HEK293 (cell line): ENCODE results near the gene SIK2.

Source experiments
- CTCF ChIA-PET: fragments of 350-600 bp; formaldehyde crosslinking; extraction: SDS; loops from one replicate; lab custom pipeline; 2021; ENCODE audit warnings: antibody characterized with exemption; lab: Yijun Ruan, JAX
- POLR2A ChIA-PET: fragments of 300-600 bp; formaldehyde crosslinking; extraction: SDS; loops from one replicate; lab custom pipeline; 2020; ENCODE audit warnings: antibody characterized with exemption, inconsistent platforms; lab: Yijun Ruan, JAX
- H3K27ac ChIP-seq: fragments of 200-500 bp; sonication (Bioruptor generic); 2 replicates; pipeline ENCODE4 v1.5.1; 2014; ENCODE audit warnings: low read depth, low read length, control low read depth, inconsistent platforms; ENCODE audit errors: extremely low read depth
- H3K36me3 ChIP-seq, 2 experiments: fragments of 200-500 bp in 1 of 2; sonication (Bioruptor generic) in 1 of 2; 1 replicate in 1 of 2; 2 replicates in 1 of 2; pipeline ENCODE4 v1.5.1; 2014 to 2017; ENCODE audit warnings: inconsistent platforms in 2 of 2, low read length in 2 of 2; ENCODE audit not compliant: control insufficient read depth in 2 of 2, insufficient read depth in 1 of 2
- H3K4me1 ChIP-seq: fragments of 200-500 bp; sonication (Bioruptor generic); 2 replicates; pipeline ENCODE4 v1.5.1; 2014; ENCODE audit warnings: mild to moderate bottlenecking, low read length, inconsistent platforms; ENCODE audit not compliant: control insufficient read depth, insufficient read depth
- H3K4me3 ChIP-seq: 2 replicates; pipeline ENCODE4 v1.5.1; 2011; ENCODE audit warnings: low read depth, mild to moderate bottlenecking, control low read depth, low read length, moderate library complexity
- H3K9me3 ChIP-seq: fragments of 200-500 bp; sonication (Bioruptor generic); 2 replicates; pipeline ENCODE4 v1.5.1; 2014; ENCODE audit warnings: low read depth, low read length, inconsistent platforms; ENCODE audit not compliant: control insufficient read depth, insufficient read depth
- FEZF1 ChIP-seq: fragments of 450-650 bp; formaldehyde crosslinking; IDR thresholded peaks from 2 replicates; pipeline ENCODE4 v1.5.1; 2016; ENCODE audit warnings: missing biosample characterization, missing genetic modification characterization
- GLIS2 ChIP-seq: fragments of 450-650 bp; formaldehyde crosslinking; IDR thresholded peaks from 2 replicates; pipeline ENCODE4 v1.5.1; 2016; ENCODE audit warnings: missing biosample characterization, missing genetic modification characterization
- IKZF3 ChIP-seq: fragments of 450-650 bp; IDR thresholded peaks from 2 replicates; pipeline ENCODE4 v1.5.0; 2018; ENCODE audit warnings: missing biosample characterization, mild to moderate bottlenecking, missing genetic modification characterization, moderate library complexity
- MZF1 ChIP-seq: fragments of 450-650 bp; formaldehyde crosslinking; IDR thresholded peaks from 2 replicates; pipeline ENCODE4 v1.5.1; 2017; ENCODE audit warnings: missing biosample characterization, missing genetic modification characterization, borderline replicate concordance
- PBX3 ChIP-seq: sonication (generic); formaldehyde crosslinking; IDR thresholded peaks from 2 replicates; pipeline ENCODE4 v1.8.1; 2022; ENCODE audit warnings: mild to moderate bottlenecking, moderate library complexity, missing genetic modification reagents
- SCRT1 ChIP-seq: fragments of 450-650 bp; formaldehyde crosslinking; IDR thresholded peaks from 2 replicates; pipeline ENCODE4 v1.5.1; 2016; ENCODE audit warnings: missing biosample characterization, missing genetic modification characterization, borderline replicate concordance
- SCRT2 ChIP-seq: fragments of 450-650 bp; formaldehyde crosslinking; IDR thresholded peaks from 2 replicates; pipeline ENCODE4 v1.5.1; 2016; ENCODE audit warnings: missing biosample characterization, missing genetic modification characterization
- YY1 ChIP-seq: fragments of 450-650 bp; formaldehyde crosslinking; IDR thresholded peaks from 2 replicates; pipeline ENCODE4 v1.5.1; 2018; ENCODE audit warnings: missing biosample characterization, missing genetic modification characterization
- ZIC2 ChIP-seq: fragments of 450-650 bp; formaldehyde crosslinking; IDR thresholded peaks from 2 replicates; pipeline ENCODE4 v1.5.1; 2016; ENCODE audit warnings: missing biosample characterization, missing genetic modification characterization
- ZNF146 ChIP-seq: fragments of 450-650 bp; formaldehyde crosslinking; IDR thresholded peaks from 2 replicates; pipeline ENCODE4 v1.5.1; 2016; ENCODE audit warnings: missing biosample characterization, missing genetic modification characterization
- ZNF311 ChIP-seq: fragments of 450-650 bp; formaldehyde crosslinking; IDR thresholded peaks from 2 replicates; pipeline ENCODE4 v1.5.1; 2017; ENCODE audit warnings: missing biosample characterization, missing genetic modification characterization, borderline replicate concordance
- ZNF324 ChIP-seq: fragments of 450-650 bp; formaldehyde crosslinking; IDR thresholded peaks from 2 replicates; pipeline ENCODE4 v1.5.1; 2016; ENCODE audit warnings: missing biosample characterization, missing genetic modification characterization
- ZNF473 ChIP-seq: fragments of 450-650 bp; formaldehyde crosslinking; IDR thresholded peaks from 2 replicates; pipeline ENCODE4 v1.5.1; 2017; ENCODE audit warnings: missing biosample characterization, missing genetic modification characterization
- ZNF514 ChIP-seq: fragments of 450-650 bp; formaldehyde crosslinking; IDR thresholded peaks from 2 replicates; pipeline ENCODE4 v1.5.1; 2016; ENCODE audit warnings: missing biosample characterization, missing genetic modification characterization
- ZNF544 ChIP-seq: fragments of 450-650 bp; formaldehyde crosslinking; IDR thresholded peaks from 2 replicates; pipeline ENCODE4 v1.5.0; 2017; ENCODE audit warnings: missing biosample characterization, missing genetic modification characterization
- ZNF548 ChIP-seq: fragments of 450-650 bp; formaldehyde crosslinking; IDR thresholded peaks from 2 replicates; pipeline ENCODE4 v1.5.1; 2016; ENCODE audit warnings: missing biosample characterization, missing genetic modification characterization

SIK2 gene

GRCh38 chr11:111741751-111742150, 139.5 kb downstream of the SIK2 start:
- Histone ChIP-seq H3K4me3 (no peak overlapping the region), H3K27ac (no peak overlapping the region), H3K36me3 (peaks cover 0 to 78% of the 10 kb centered on the region in 2 experiments; a peak in 2 of 3 replicates), H3K9me3 (no peaks in the 10 kb centered on the region), H3K4me1 (no peaks in the 10 kb centered on the region)
- ChIA-PET CTCF (no interaction called here), POLR2A (no interaction called here)
- TF ChIP-seq ZNF514 (tag by site-specific recombination) (no peak), GLIS2 (no peak), ZNF544 (tag by site-specific recombination) (no peak), ZNF548 (tag by site-specific recombination) (no peak), FEZF1 (tag by site-specific recombination) (no peak), YY1 (tag by site-specific recombination) (no peak)
- TF ChIP-seq, all 188 proteins: peak for 0

- POLR2A ChIA-PET: no interaction called here
- CTCF ChIA-PET: no interaction called here
- TF ChIP-seq ZNF324 (tag by site-specific recombination) (no peak), ZNF473 (tag by site-specific recombination) (no peak), IKZF3 (tag by site-specific recombination) (no peak), ZNF311 (no peak)
- no peaks in the 10 kb centered on the region for H3K9me3 ChIP-seq
- H3K27ac ChIP-seq: no peak overlapping the region
- no peaks in the 10 kb centered on the region for H3K4me1 ChIP-seq
- no peak overlapping the region for H3K4me3 ChIP-seq
- H3K36me3 ChIP-seq: peaks cover 0 to 84% of the 10 kb centered on the region in 2 experiments; a peak in 2 of 3 replicates
Observed at GRCh38 chr11:111743700-111744099, 141.5 kb downstream of the SIK2 start.

GRCh38 chr11:111745719-111746504, 143.7 kb downstream of the SIK2 start:
- H3K9me3 ChIP-seq: no peaks in the 10 kb centered on the region
- H3K27ac ChIP-seq: no peak overlapping the region
- ChIA-PET POLR2A (no interaction called here), CTCF (no interaction called here)
- H3K4me1 ChIP-seq: no peaks in the 10 kb centered on the region
- peaks cover 3 to 94% of the 10 kb centered on the region in 2 experiments; a peak in 2 of 3 replicates for H3K36me3 ChIP-seq
- TF ChIP-seq ZNF146 (tag by site-specific recombination): peak; percentile 95
- TF ChIP-seq FEZF1 (tag by site-specific recombination): no peak
- H3K4me3 ChIP-seq: no peak overlapping the region

- H3K4me1 ChIP-seq: no peaks in the 10 kb centered on the region
- no peak for TF ChIP-seq PBX3 (CRISPR knock-in tag)
- peak; percentile 69; the same call in 1 of the 2 replicates for TF ChIP-seq SCRT1 (tag by site-specific recombination)
- peak; percentile 93 for TF ChIP-seq SCRT2
- TF ChIP-seq ZIC2 (tag by site-specific recombination): peak; percentile 51
- TF ChIP-seq MZF1 (tag by site-specific recombination): no peak
- CTCF ChIA-PET: interaction anchor here (1.3 kb wide), 1 partner anchor 29 kb away, joined by 4 read pairs; no protein-coding TSS in a partner anchor
- peaks cover 8 to 94% of the 10 kb centered on the region in 2 experiments; a peak in 2 of 3 replicates for H3K36me3 ChIP-seq
- H3K9me3 ChIP-seq: no peaks in the 10 kb centered on the region
- no peak overlapping the region for H3K4me3 ChIP-seq
- POLR2A ChIA-PET: no interaction called here
- no peak overlapping the region for H3K27ac ChIP-seq
Observed at GRCh38 chr11:111748035-111748804, 146.0 kb downstream of the SIK2 start.
